IgD-negative memory B cell (primary cell): Measurements from ENCODE around the gene KIF26B. TPM values are rescaled to one million over a fixed set of nuclear protein-coding genes. Genes with fewer than 3 reads are reported as not detected.
A peak's percentile ranks its signal among the peaks of the same experiment; 100 is the strongest.

Source experiments
- H3K27ac Mint-ChIP-seq, 3 donors: one replicate each; pipeline ENCODE4 v1.8.0; 2020 to 2022; ENCODE audit warnings: mild to moderate bottlenecking in 3 of 3, mixed read lengths in 3 of 3, moderate library complexity in 1 of 3
- H3K27me3 Mint-ChIP-seq: one replicate; pipeline ENCODE4 v1.8.0; 2021; ENCODE audit warnings: mixed read lengths
- H3K36me3 Mint-ChIP-seq: one replicate; pipeline ENCODE4 v1.8.0; 2020; ENCODE audit warnings: mild to moderate bottlenecking, mixed read lengths
- H3K4me1 Mint-ChIP-seq, 3 donors: one replicate each; pipeline ENCODE4 v1.8.0; 2020 to 2022; ENCODE audit warnings: mixed read lengths in 3 of 3, mild to moderate bottlenecking in 1 of 3
- H3K4me3 Mint-ChIP-seq, 4 donors: one replicate each; pipeline ENCODE4 v1.8.0; 2020 to 2022; ENCODE audit warnings: mild to moderate bottlenecking in 4 of 4, mixed read lengths in 4 of 4, moderate library complexity in 3 of 4
- H3K9me3 Mint-ChIP-seq, 3 donors: one replicate each; pipeline ENCODE4 v1.8.0; 2020 to 2021; ENCODE audit warnings: mixed read lengths in 3 of 3, mild to moderate bottlenecking in 1 of 3
- polyA plus RNA-seq: library from polyadenylated mRNA; unstranded; fragments of 300-500 nt; fragmentation: Illumina TruSeq; gene quantifications from one replicate; pipeline ENCODE4 v1.2.3, GENCODE V29; 2021

Gene KIF26B
- polyA plus RNA-seq, 1 donor from 2014 or later: 0.29 TPM

- Mint-ChIP-seq H3K36me3 (peaks cover 1% of the 10 kb centered on the region), H3K4me3 (peak overlapping the region in 2 of 4 donors; percentile 1 to 15), H3K27me3 (peaks cover 23% of the 10 kb centered on the region), H3K9me3 (peaks cover 0 to 3% (median 2%) of the 10 kb centered on the region in 3 donors), H3K4me1 (peaks cover 2 to 5% (median 4%) of the 10 kb centered on the region in 3 donors), H3K27ac (no peak overlapping the region)
Measured at GRCh38 chr1:245510144-245510543, 355.4 kb downstream of the KIF26B start.

GRCh38 chr1:245512181-245512888 lies 357.6 kb downstream of the KIF26B start:
- no peaks in the 10 kb centered on the region for H3K36me3 Mint-ChIP-seq
- peaks cover 0 to 3% (median 2%) of the 10 kb centered on the region in 3 donors for H3K9me3 Mint-ChIP-seq
- H3K4me1 Mint-ChIP-seq: peaks cover 2 to 5% (median 4%) of the 10 kb centered on the region in 3 donors
- H3K27me3 Mint-ChIP-seq: peaks cover 23% of the 10 kb centered on the region
- peak overlapping the region in 1 of 4 donors; percentile 36 for H3K4me3 Mint-ChIP-seq
- H3K27ac Mint-ChIP-seq: no peak overlapping the region

GRCh38 chr1:245512980-245513578 lies 358.3 kb downstream of the KIF26B start:
- H3K36me3 Mint-ChIP-seq: no peaks in the 10 kb centered on the region
- no peak overlapping the region for H3K4me3 Mint-ChIP-seq
- H3K27ac Mint-ChIP-seq: no peak overlapping the region
- peaks cover 23% of the 10 kb centered on the region for H3K27me3 Mint-ChIP-seq
- H3K4me1 Mint-ChIP-seq: peaks cover 2 to 5% (median 4%) of the 10 kb centered on the region in 3 donors
- H3K9me3 Mint-ChIP-seq: peaks cover 0 to 5% (median 2%) of the 10 kb centered on the region in 3 donors

- peaks cover 4% of the 10 kb centered on the region for H3K36me3 Mint-ChIP-seq
- H3K4me3 Mint-ChIP-seq: peak overlapping the region in 1 of 4 donors; percentile 35
- no peak overlapping the region for H3K27ac Mint-ChIP-seq
- H3K9me3 Mint-ChIP-seq: peaks cover 0 to 5% (median 2%) of the 10 kb centered on the region in 3 donors
- peaks cover 16% of the 10 kb centered on the region for H3K27me3 Mint-ChIP-seq
- peaks cover 2 to 5% (median 4%) of the 10 kb centered on the region in 3 donors for H3K4me1 Mint-ChIP-seq
Measured at GRCh38 chr1:245516284-245516759, 361.5 kb downstream of the KIF26B start.

GRCh38 chr1:245520611-245521010 lies 365.8 kb downstream of the KIF26B start:
- Mint-ChIP-seq H3K9me3 (peaks cover 4 to 6% (median 5%) of the 10 kb centered on the region in 3 donors), H3K36me3 (peaks cover 4% of the 10 kb centered on the region), H3K4me3 (no peak overlapping the region), H3K4me1 (no peaks in the 10 kb centered on the region), H3K27ac (peak overlapping the region in 1 of 3 donors; percentile 92), H3K27me3 (no peaks in the 10 kb centered on the region)

GRCh38 chr1:245526141-245526540 lies 371.4 kb downstream of the KIF26B start:
- no peak overlapping the region for H3K4me3 Mint-ChIP-seq
- no peaks in the 10 kb centered on the region for H3K27me3 Mint-ChIP-seq
- H3K36me3 Mint-ChIP-seq: peaks cover 4% of the 10 kb centered on the region
- H3K4me1 Mint-ChIP-seq: peaks cover 0 to 6% (median 2%) of the 10 kb centered on the region in 3 donors
- H3K9me3 Mint-ChIP-seq: peaks cover 2 to 5% (median 2%) of the 10 kb centered on the region in 3 donors
- H3K27ac Mint-ChIP-seq: no peak overlapping the region

GRCh38 chr1:245528258-245528635 lies 373.5 kb downstream of the KIF26B start:
- Mint-ChIP-seq H3K27me3 (peaks cover 3% of the 10 kb centered on the region), H3K36me3 (peaks cover 4% of the 10 kb centered on the region), H3K4me3 (no peak overlapping the region), H3K4me1 (peaks cover 0 to 6% (median 2%) of the 10 kb centered on the region in 3 donors), H3K27ac (no peak overlapping the region), H3K9me3 (peaks cover 2 to 5% (median 2%) of the 10 kb centered on the region in 3 donors)

GRCh38 chr1:245530937-245531336 lies 376.2 kb downstream of the KIF26B start:
- peaks cover 5% of the 10 kb centered on the region for H3K27me3 Mint-ChIP-seq
- peaks cover 0 to 6% (median 2%) of the 10 kb centered on the region in 3 donors for H3K4me1 Mint-ChIP-seq
- H3K27ac Mint-ChIP-seq: no peak overlapping the region
- H3K36me3 Mint-ChIP-seq: peaks cover 4% of the 10 kb centered on the region
- H3K4me3 Mint-ChIP-seq: no peak overlapping the region
- no peaks in the 10 kb centered on the region for H3K9me3 Mint-ChIP-seq

- H3K27ac Mint-ChIP-seq: no peak overlapping the region
- H3K9me3 Mint-ChIP-seq: peaks cover 0 to 2% (median 0%) of the 10 kb centered on the region in 3 donors
- H3K4me1 Mint-ChIP-seq: no peaks in the 10 kb centered on the region
- no peaks in the 10 kb centered on the region for H3K36me3 Mint-ChIP-seq
- no peak overlapping the region for H3K4me3 Mint-ChIP-seq
- peaks cover 8% of the 10 kb centered on the region for H3K27me3 Mint-ChIP-seq
Measured at GRCh38 chr1:245537992-245538391, 383.2 kb downstream of the KIF26B start.

GRCh38 chr1:245538671-245539070 lies 383.9 kb downstream of the KIF26B start:
- Mint-ChIP-seq H3K36me3 (no peaks in the 10 kb centered on the region), H3K27ac (no peak overlapping the region), H3K4me1 (no peaks in the 10 kb centered on the region), H3K27me3 (peaks cover 7% of the 10 kb centered on the region), H3K9me3 (peaks cover 0 to 2% (median 0%) of the 10 kb centered on the region in 3 donors), H3K4me3 (no peak overlapping the region)

GRCh38 chr1:245541369-245541768 lies 386.6 kb downstream of the KIF26B start:
- H3K27ac Mint-ChIP-seq: peak overlapping the region in 1 of 3 donors; percentile 60
- peaks cover 4% of the 10 kb centered on the region for H3K27me3 Mint-ChIP-seq
- H3K4me3 Mint-ChIP-seq: no peak overlapping the region
- no peaks in the 10 kb centered on the region for H3K36me3 Mint-ChIP-seq
- H3K4me1 Mint-ChIP-seq: no peaks in the 10 kb centered on the region
- peaks cover 0 to 2% (median 0%) of the 10 kb centered on the region in 3 donors for H3K9me3 Mint-ChIP-seq

GRCh38 chr1:245542365-245542764 lies 387.6 kb downstream of the KIF26B start:
- peaks cover 3% of the 10 kb centered on the region for H3K27me3 Mint-ChIP-seq
- H3K27ac Mint-ChIP-seq: no peak overlapping the region
- H3K9me3 Mint-ChIP-seq: peaks cover 0 to 2% (median 0%) of the 10 kb centered on the region in 3 donors
- no peaks in the 10 kb centered on the region for H3K36me3 Mint-ChIP-seq
- no peaks in the 10 kb centered on the region for H3K4me1 Mint-ChIP-seq
- H3K4me3 Mint-ChIP-seq: no peak overlapping the region

GRCh38 chr1:245544236-245544635 lies 389.5 kb downstream of the KIF26B start:
- Mint-ChIP-seq H3K27ac (no peak overlapping the region), H3K27me3 (peaks cover 2% of the 10 kb centered on the region), H3K4me1 (no peaks in the 10 kb centered on the region), H3K4me3 (no peak overlapping the region), H3K36me3 (peaks cover 3% of the 10 kb centered on the region), H3K9me3 (peaks cover 0 to 2% (median 0%) of the 10 kb centered on the region in 3 donors)

GRCh38 chr1:245546875-245547274 lies 392.1 kb downstream of the KIF26B start:
- Mint-ChIP-seq H3K4me3 (no peak overlapping the region), H3K27me3 (peaks cover 13% of the 10 kb centered on the region), H3K27ac (no peak overlapping the region), H3K4me1 (no peaks in the 10 kb centered on the region), H3K36me3 (peaks cover 3% of the 10 kb centered on the region), H3K9me3 (peaks cover 0 to under 1% (median 0%) of the 10 kb centered on the region in 3 donors)

GRCh38 chr1:245549996-245550719 lies 395.4 kb downstream of the KIF26B start:
- Mint-ChIP-seq H3K36me3 (peaks cover 3% of the 10 kb centered on the region), H3K4me1 (no peaks in the 10 kb centered on the region), H3K9me3 (no peaks in the 10 kb centered on the region), H3K27ac (peak overlapping the region in 1 of 3 donors; percentile 67), H3K27me3 (peaks cover 14% of the 10 kb centered on the region), H3K4me3 (no peak overlapping the region)
